ENCODE measurements around the gene PPP6R3.

PPP6R3 gene

DNA sequence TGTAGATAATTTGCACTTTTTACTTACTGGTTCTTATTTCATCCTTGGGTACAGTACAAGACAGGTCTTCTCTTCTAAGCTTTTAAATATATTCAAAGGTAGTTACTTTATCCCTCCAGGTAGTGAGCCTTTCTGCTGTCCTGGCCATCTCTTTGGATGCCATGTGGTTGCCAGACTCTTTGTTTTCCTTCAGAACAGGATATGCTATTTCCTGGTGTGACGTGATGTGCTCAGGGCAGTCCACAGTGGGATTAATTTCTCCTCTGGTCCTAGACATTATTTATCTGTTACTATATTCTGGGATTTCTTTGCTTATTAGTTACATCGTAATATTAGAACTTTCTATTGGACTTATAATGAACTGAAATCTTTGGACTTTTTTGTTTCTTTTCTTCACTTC is 63.7 kb downstream of the PPP6R3 start:
- TF ChIP-seq, protein P1, sequence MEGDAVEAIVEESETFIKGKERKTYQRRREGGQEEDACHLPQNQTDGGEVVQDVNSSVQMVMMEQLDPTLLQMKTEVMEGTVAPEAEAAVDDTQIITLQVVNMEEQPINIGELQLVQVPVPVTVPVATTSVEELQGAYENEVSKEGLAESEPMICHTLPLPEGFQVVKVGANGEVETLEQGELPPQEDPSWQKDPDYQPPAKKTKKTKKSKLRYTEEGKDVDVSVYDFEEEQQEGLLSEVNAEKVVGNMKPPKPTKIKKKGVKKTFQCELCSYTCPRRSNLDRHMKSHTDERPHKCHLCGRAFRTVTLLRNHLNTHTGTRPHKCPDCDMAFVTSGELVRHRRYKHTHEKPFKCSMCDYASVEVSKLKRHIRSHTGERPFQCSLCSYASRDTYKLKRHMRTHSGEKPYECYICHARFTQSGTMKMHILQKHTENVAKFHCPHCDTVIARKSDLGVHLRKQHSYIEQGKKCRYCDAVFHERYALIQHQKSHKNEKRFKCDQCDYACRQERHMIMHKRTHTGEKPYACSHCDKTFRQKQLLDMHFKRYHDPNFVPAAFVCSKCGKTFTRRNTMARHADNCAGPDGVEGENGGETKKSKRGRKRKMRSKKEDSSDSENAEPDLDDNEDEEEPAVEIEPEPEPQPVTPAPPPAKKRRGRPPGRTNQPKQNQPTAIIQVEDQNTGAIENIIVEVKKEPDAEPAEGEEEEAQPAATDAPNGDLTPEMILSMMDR (IDR thresholded peaks at IDR 0.05; ENCODE audit: low read depth, low read length), result no peak
- peak; percentile 15 to 39 for DNase-seq (ENCODE audit: low read depth in 2 of 2)
- no peak overlapping the region for H3K4me3 ChIP-seq (replicated peaks in 1 of 2; ENCODE audit: low read depth in 2 of 2, low read length in 2 of 2)

DNA sequence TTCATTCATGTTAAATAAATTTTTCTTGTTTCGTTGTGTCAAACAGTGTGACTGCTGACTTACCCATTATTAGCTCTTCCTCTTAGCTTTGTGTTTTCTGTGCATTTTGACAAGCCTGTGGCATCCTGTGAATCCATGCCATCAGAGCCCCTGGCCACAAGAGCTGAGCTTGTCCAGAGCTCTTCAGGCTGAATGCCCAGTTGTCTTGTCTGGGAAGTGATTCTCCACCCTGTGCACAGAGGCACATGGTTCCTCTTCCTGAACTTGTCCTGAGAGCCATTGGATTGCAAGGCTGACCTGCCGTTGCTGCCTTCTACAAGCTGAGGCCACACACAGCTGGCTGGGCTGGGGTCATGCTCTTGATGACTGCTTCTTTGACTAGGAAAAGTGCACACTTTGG is 64.1 kb downstream of the PPP6R3 start:
- TF ChIP-seq, protein P1 (IDR thresholded peaks at IDR 0.05; ENCODE audit: low read depth, low read length), result no peak
- no peak overlapping the region for H3K4me3 ChIP-seq (replicated peaks in 1 of 2; ENCODE audit: low read depth in 2 of 2, low read length in 2 of 2)
- DNase-seq (ENCODE audit: low read depth in 2 of 2), result peak in 1 of 2 donors; percentile 22

DNA sequence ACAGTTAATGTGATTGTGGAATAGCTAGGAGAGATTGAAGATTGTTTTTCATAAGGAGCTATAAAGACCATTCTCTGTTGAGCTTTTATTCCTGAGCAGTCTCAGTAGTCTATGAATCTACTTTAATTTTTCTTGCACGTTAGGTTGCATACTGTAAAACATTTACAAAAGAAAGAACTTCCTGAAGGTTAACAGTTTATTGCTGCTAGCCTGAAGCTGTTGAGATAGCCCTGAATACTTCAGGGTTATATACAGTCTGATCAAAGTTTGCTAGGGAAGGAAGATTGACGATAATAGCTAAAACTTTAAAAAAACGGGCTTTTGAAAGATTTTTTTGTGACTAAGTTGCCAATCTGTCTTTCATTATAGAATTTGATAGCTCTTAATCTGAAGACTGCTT is 64.8 kb downstream of the PPP6R3 start:
- DNase-seq (ENCODE audit: low read depth in 2 of 2), result no peak
- no peak overlapping the region for H3K4me3 ChIP-seq (replicated peaks in 1 of 2; ENCODE audit: low read depth in 2 of 2, low read length in 2 of 2)
- TF ChIP-seq, protein P1 (IDR thresholded peaks at IDR 0.05; ENCODE audit: low read depth, low read length), result no peak

DNA sequence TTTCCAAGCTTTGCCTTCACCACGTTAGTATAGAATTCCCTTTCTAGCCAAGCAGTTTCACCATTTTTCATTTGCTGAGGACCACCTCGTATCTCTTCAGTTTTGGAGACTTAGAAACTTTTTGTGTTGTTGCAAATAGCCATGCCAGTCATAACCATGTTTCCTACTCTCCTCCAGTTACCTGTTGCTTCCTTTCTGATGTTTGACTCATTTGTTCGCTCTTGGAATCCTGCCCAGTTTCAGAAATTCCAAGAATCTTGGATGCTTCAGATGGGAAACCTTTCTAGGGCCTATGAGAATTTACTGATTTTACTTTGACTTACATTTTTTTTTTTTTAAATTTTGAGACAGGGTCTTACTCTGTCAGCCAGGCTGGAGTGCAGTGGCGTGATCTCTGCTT is 65.4 kb downstream of the PPP6R3 start:
- TF ChIP-seq, protein P1 (IDR thresholded peaks at IDR 0.05; ENCODE audit: low read depth, low read length), result no peak
- DNase-seq (ENCODE audit: low read depth in 2 of 2), result peak; percentile 51 to 55
- no peak overlapping the region for H3K4me3 ChIP-seq (replicated peaks in 1 of 2; ENCODE audit: low read depth in 2 of 2, low read length in 2 of 2)

DNA sequence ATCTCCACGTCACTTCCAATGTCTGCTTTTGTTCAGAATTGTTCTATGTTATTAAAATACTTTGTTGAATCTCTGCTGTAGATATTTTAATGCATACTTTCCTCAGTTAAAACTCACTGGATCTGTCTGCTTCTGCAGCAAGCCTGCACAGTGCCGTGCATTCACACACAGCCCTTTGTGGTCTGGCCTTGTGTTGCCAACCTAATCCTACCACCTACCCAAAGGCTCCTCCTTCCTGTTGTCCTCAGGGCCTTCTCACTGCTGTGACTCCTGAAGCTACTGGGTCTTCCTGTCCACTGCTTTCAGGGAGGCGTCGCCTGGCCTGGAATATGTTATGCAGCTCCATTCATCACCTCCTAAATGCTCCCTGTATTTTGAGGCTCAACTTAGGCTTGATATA is 67.0 kb downstream of the PPP6R3 start:
- TF ChIP-seq, protein P1 (IDR thresholded peaks at IDR 0.05; ENCODE audit: low read depth, low read length), result no peak
- H3K4me3 ChIP-seq (replicated peaks in 1 of 2; ENCODE audit: low read depth in 2 of 2, low read length in 2 of 2), result no peak overlapping the region
- no peak for DNase-seq (ENCODE audit: low read depth in 2 of 2)

DNA sequence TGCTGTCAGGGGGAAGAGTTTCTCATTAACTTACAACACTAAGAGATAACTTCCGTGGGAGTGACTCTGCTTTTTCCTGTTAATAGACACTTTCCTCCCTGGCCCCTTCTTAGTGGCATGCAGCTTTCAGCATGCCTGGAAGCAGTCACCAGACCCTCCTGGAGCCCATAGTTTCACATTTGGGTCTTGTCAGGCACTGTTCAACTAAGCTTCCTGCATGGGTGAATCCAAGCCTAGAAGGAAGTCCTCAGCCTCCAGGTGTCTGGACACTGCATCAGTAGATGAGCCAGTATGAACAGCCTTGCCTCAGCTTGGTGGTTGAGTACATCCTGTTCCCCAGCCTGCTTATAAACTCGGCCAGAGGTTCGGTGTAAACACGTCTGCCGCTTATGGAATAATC is 68.1 kb downstream of the PPP6R3 start:
- H3K4me3 ChIP-seq (replicated peaks in 1 of 2; ENCODE audit: low read depth in 2 of 2, low read length in 2 of 2), result no peak overlapping the region
- peak; percentile 39 to 45 for DNase-seq (ENCODE audit: low read depth in 2 of 2)
- TF ChIP-seq, protein P1 (IDR thresholded peaks at IDR 0.05; ENCODE audit: low read depth, low read length), result no peak

DNA sequence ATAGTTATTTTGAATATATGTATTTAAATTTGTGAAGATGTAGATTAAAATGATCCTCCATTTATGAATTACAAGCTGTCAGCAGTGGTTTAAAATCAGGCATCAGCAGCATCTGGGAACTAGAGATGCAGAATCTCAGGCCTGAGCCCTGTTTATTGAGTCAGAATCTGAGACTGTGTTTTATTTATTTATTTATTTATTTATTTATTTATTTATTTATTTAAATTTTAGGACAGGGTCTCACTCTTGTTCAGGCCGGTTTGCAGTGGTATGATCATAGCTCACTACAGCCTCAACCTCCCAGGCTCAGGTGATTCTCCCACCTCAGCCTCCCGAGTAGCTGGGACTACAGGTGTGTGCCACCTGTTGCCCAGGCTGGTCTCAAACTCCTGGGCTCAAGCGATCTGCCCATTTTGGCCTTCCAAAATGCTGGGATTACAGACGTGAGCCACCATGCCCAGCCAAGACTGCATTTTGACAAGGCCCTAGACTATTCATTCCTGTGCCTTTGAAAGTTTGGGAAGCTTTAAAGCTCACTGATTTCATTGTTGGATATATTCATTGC is 70.7 kb downstream of the PPP6R3 start:
- no peak for DNase-seq (ENCODE audit: low read depth in 2 of 2)
- TF ChIP-seq, protein P1 (IDR thresholded peaks at IDR 0.05; ENCODE audit: low read depth, low read length), result no peak
- no peak overlapping the region for H3K4me3 ChIP-seq (replicated peaks in 1 of 2; ENCODE audit: low read depth in 2 of 2, low read length in 2 of 2)
